ENCODE data around the gene HIPK2. TPM values are rescaled to one million over a fixed set of nuclear protein-coding genes. Genes with fewer than 3 reads are reported as not detected.

Gene HIPK2
- total and polyA plus RNA-seq, 10 of the 15 experiments (the other 5 are each of a cell fraction or from before 2014, with no cell fraction given), result 1.7 to 39.0 (median 9.4) TPM

GRCh38 chr7:139735466-139735865 is 42.3 kb downstream of the HIPK2 start (continued):
- TF ChIP-seq CBX3 (IDR thresholded peaks at IDR 0.05; ENCODE audit: borderline replicate concordance, low read depth) (no peak), STAT3 (IDR thresholded peaks at IDR 0.05; ENCODE audit: low read depth, low read length) (no peak), POLR2AphosphoS5 (IDR thresholded peaks at IDR 0.05; ENCODE audit: low read length) (no peak), SP1 (IDR thresholded peaks at IDR 0.05; ENCODE audit: low read depth, low read length) (no peak), NFXL1 (IDR thresholded peaks at IDR 0.05; ENCODE audit: borderline replicate concordance) (no peak), STAT1 (conservative IDR thresholded peaks at IDR 0.05) (no peak), ETV6 (conservative IDR thresholded peaks at IDR 0.05 in 1 of 2, IDR thresholded peaks at IDR 0.05 in 1 of 2; ENCODE audit: borderline replicate concordance in 1 of 2, low read depth in 1 of 2) (no peak), ZZZ3 (IDR thresholded peaks at IDR 0.05; ENCODE audit: control insufficient read depth, insufficient read length, low read depth) (no peak), EZH2 (IDR thresholded peaks at IDR 0.05; ENCODE audit: borderline replicate concordance, control insufficient read depth, low read depth, low read length) (no peak), SMAD1 (IDR thresholded peaks at IDR 0.05; ENCODE audit: low read depth, partially characterized antibody) (no peak), MAX (IDR thresholded peaks at IDR 0.05; ENCODE audit: low read depth, low read length) (no peak), BCL11A (IDR thresholded peaks at IDR 0.05; ENCODE audit: low read depth, low read length) (no peak)

DNA sequence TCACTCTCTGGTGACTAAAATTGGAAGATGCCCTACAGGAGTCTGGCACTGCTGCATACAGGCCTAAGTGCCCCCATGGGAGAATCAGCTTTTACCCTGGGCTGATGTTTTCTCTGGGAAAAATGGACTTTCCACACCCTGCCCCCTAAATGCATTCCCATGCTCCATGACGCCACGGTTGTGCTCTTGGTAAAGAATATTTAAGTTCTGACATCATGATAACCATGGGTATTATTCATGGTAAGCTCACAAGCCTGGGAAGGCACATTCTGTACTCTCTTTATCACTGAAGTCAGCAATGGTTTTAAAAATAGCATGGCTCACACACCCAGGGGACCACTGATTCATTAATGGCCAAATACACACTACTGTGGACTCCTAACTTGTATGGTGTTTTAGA is 43.4 kb downstream of the HIPK2 start:
- H3K27ac ChIP-seq (ENCODE audit: control insufficient read depth, insufficient read depth), result no peak overlapping the region
- ChIA-PET POLR2A (interaction anchor here (0.6 kb wide), 1 partner anchor 11 kb away, joined by 3 read pairs; no protein-coding TSS in a partner anchor), SMC1A (ENCODE audit: uncharacterized antibody, unreplicated experiment) (no interaction called here), CTCF (interaction anchor here (0.6 to 1.3 kb wide), 2 partner anchors 9 to 569 kb away, joined by 3 read pairs; no protein-coding TSS in a partner anchor), RAD21 (ENCODE audit: unreplicated experiment) (no interaction called here)
- no peaks in the 10 kb centered on the region for H3K27me3 ChIP-seq (replicated peaks in 1 of 2; ENCODE audit: control insufficient read depth in 2 of 2, insufficient read depth in 2 of 2, low read length in 1 of 2)
- no peak overlapping the region for H3K4me2 ChIP-seq (ENCODE audit: control insufficient read depth, insufficient read depth)
- H3K4me3 ChIP-seq, result no peak overlapping the region
- intact Hi-C loops (cut with micrococcal nuclease; ENCODE audit: unreplicated experiment), result loop anchor here (2.0 kb wide), 1 partner anchor 62 kb away; no protein-coding TSS in a partner anchor
- WGBS (ENCODE audit: insufficient coverage, insufficient replicate concordance, low lambda C conversion rate, missing lambda C conversion rate), result 58% methylated on average over 2 of the region's 2 CpGs
- in situ Hi-C loops (cut with MboI), result no loop called here
- H3K4me1 ChIP-seq (ENCODE audit: control insufficient read depth, insufficient read depth, low read length), result peaks cover 8% of the 10 kb centered on the region
- peaks cover 0 to 5% of the 10 kb centered on the region in 2 experiments; a peak in 1 of 4 replicates for H3K36me3 ChIP-seq (ENCODE audit: control insufficient read depth in 2 of 2, insufficient read depth in 2 of 2, low read length in 1 of 2)
- ATAC-seq (no peak), FAIRE-seq (no peak), DNase-seq (ENCODE audit: low read depth, low spot score) (no peak)
- H4K20me1 ChIP-seq (ENCODE audit: control insufficient read depth, insufficient read depth), result no peaks in the 10 kb centered on the region
- no TSS peak for BruUV-seq (replicated peaks)
- TF ChIP-seq BHLHE40 (IDR thresholded peaks at IDR 0.05; ENCODE audit: borderline replicate concordance in 1 of 2, low read depth in 2 of 2, low read length in 1 of 2), result no peak
- TF ChIP-seq, protein P1, sequence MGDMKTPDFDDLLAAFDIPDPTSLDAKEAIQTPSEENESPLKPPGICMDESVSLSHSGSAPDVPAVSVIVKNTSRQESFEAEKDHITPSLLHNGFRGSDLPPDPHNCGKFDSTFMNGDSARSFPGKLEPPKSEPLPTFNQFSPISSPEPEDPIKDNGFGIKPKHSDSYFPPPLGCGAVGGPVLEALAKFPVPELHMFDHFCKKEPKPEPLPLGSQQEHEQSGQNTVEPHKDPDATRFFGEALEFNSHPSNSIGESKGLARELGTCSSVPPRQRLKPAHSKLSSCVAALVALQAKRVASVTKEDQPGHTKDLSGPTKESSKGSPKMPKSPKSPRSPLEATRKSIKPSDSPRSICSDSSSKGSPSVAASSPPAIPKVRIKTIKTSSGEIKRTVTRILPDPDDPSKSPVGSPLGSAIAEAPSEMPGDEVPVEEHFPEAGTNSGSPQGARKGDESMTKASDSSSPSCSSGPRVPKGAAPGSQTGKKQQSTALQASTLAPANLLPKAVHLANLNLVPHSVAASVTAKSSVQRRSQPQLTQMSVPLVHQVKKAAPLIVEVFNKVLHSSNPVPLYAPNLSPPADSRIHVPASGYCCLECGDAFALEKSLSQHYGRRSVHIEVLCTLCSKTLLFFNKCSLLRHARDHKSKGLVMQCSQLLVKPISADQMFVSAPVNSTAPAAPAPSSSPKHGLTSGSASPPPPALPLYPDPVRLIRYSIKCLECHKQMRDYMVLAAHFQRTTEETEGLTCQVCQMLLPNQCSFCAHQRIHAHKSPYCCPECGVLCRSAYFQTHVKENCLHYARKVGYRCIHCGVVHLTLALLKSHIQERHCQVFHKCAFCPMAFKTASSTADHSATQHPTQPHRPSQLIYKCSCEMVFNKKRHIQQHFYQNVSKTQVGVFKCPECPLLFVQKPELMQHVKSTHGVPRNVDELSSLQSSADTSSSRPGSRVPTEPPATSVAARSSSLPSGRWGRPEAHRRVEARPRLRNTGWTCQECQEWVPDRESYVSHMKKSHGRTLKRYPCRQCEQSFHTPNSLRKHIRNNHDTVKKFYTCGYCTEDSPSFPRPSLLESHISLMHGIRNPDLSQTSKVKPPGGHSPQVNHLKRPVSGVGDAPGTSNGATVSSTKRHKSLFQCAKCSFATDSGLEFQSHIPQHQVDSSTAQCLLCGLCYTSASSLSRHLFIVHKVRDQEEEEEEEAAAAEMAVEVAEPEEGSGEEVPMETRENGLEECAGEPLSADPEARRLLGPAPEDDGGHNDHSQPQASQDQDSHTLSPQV (IDR thresholded peaks at IDR 0.05), result no peak
- TF ChIP-seq PAX8 (IDR thresholded peaks at IDR 0.05), result no peak
- TF ChIP-seq, protein P2, sequence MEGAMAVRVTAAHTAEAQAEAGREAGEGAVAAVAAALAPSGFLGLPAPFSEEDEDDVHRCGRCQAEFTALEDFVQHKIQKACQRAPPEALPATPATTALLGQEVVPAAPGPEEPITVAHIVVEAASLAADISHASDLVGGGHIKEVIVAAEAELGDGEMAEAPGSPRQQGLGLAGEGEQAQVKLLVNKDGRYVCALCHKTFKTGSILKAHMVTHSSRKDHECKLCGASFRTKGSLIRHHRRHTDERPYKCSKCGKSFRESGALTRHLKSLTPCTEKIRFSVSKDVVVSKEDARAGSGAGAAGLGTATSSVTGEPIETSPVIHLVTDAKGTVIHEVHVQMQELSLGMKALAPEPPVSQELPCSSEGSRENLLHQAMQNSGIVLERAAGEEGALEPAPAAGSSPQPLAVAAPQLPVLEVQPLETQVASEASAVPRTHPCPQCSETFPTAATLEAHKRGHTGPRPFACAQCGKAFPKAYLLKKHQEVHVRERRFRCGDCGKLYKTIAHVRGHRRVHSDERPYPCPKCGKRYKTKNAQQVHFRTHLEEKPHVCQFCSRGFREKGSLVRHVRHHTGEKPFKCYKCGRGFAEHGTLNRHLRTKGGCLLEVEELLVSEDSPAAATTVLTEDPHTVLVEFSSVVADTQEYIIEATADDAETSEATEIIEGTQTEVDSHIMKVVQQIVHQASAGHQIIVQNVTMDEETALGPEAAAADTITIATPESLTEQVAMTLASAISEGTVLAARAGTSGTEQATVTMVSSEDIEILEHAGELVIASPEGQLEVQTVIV (IDR thresholded peaks at IDR 0.05; ENCODE audit: borderline replicate concordance, partially characterized antibody), result no peak
- no peak for TF ChIP-seq BRCA1 (IDR thresholded peaks at IDR 0.05; ENCODE audit: low read depth, low read length)
- H3K9ac ChIP-seq (ENCODE audit: control insufficient read depth, insufficient read depth, low read length), result no peak overlapping the region
- H3K79me2 ChIP-seq (ENCODE audit: control insufficient read depth, insufficient read depth, low read length), result no peaks in the 10 kb centered on the region; the same call in none of the 2 replicates
- H2AFZ ChIP-seq (ENCODE audit: control insufficient read depth, low read depth, low read length), result no peak overlapping the region
- H3K9me3 ChIP-seq (replicated peaks; ENCODE audit: control insufficient read depth, insufficient read depth, low read length), result no peaks in the 10 kb centered on the region; the same call in 2 of the 3 replicates

Data from GM12878 (cell line).